Activated CD8-positive, alpha-beta memory T cell treated with anti-CD3 and anti-CD28 coated beads for 36 hours (primary cell): ENCODE results near the gene EEF1AKMT4. TPM values are rescaled to one million over a fixed set of nuclear protein-coding genes. Genes with fewer than 3 reads are reported as not detected.

Source experiments
- total RNA-seq, 2 experiments: library from RNA; stranded (reverse); gene quantifications; one replicate each; pipeline ENCODE4 v1.2.3, GENCODE V29; 2021

Gene EEF1AKMT4
- total RNA-seq, 2 experiments from 2014 or later, result 14.2 to 15.7 TPM

Other genes with a start within 250 kb of the EEF1AKMT4 start
- 10 to 100 TPM; 18.2 to 18.9 TPM for gene ABCC5, start 231.8 kb upstream of the EEF1AKMT4 start, total RNA-seq
- not detected for gene HTR3D, start 217.9 kb upstream of the EEF1AKMT4 start, total RNA-seq
- gene HTR3C, start 196.6 kb upstream of the EEF1AKMT4 start, total RNA-seq, result not detected
- not detected for gene HTR3E, start 152.6 kb upstream of the EEF1AKMT4 start, total RNA-seq
- 10 to 100 TPM; 74.8 to 76.4 TPM for gene EIF2B5, start 114.3 kb upstream of the EEF1AKMT4 start, total RNA-seq
- gene DVL3, start 94.3 kb upstream of the EEF1AKMT4 start, total RNA-seq, result 10 to 100 TPM; 36.3 to 37.9 TPM
- 100 to 1,000 TPM; 240 to 244 TPM for gene AP2M1, start 74.8 kb upstream of the EEF1AKMT4 start, total RNA-seq
- 10 to 100 TPM; 62.4 to 67.6 TPM for gene ABCF3, start 63.5 kb upstream of the EEF1AKMT4 start, total RNA-seq
- not detected for gene VWA5B2, start 20.1 kb upstream of the EEF1AKMT4 start, total RNA-seq
- 10 to 100 TPM; 59.7 to 61.9 TPM for gene ALG3, start 710 bp upstream of the EEF1AKMT4 start, total RNA-seq
- gene CAMK2N2, start 11.9 kb downstream of the EEF1AKMT4 start, total RNA-seq, result under 1 TPM; 0.36 to 0.69 TPM
- gene ECE2, start 26.4 kb downstream of the EEF1AKMT4 start, total RNA-seq, result not detected
- 100 to 1,000 TPM; 309 to 314 TPM for gene PSMD2, start 49.6 kb downstream of the EEF1AKMT4 start, total RNA-seq
- gene EIF4G1, start 64.9 kb downstream of the EEF1AKMT4 start, total RNA-seq, result 100 to 1,000 TPM; 693 to 706 TPM
- gene FAM131A, start 87.9 kb downstream of the EEF1AKMT4 start, total RNA-seq, result 1 to 10 TPM; 1.7 to 1.8 TPM
- gene CLCN2, start 111.9 kb downstream of the EEF1AKMT4 start, total RNA-seq, result 1 to 10 TPM; 6.1 to 7.0 TPM
- 100 to 1,000 TPM; 188 to 190 TPM for gene POLR2H, start 112.0 kb downstream of the EEF1AKMT4 start, total RNA-seq
- gene THPO, start 128.5 kb downstream of the EEF1AKMT4 start, total RNA-seq, result not detected
- gene CHRD, start 130.4 kb downstream of the EEF1AKMT4 start, total RNA-seq, result not detected